K562 (cell line): ENCODE results near the gene TEX13B. TPM values are rescaled to one million over a fixed set of nuclear protein-coding genes. Genes with fewer than 3 reads are reported as not detected.

Experiments used
- ATAC-seq: fragments of 200-7000 bp; cut with Tn5 transposase; 3 replicates; pipeline ENCODE4 v1.9.1; 2020; ENCODE audit warnings: moderate library complexity
- BruUV-seq: library from RNA; stranded (reverse); fragments of 400-500 nt; replicated peaks from 2 replicates; lab custom pipeline; 2021; lab: Mats Ljungman, UMichigan
- CTCF ChIA-PET: fragments of 300-600 bp; formaldehyde crosslinking; extraction: SDS; loops from one replicate; lab custom pipeline; 2021; ENCODE audit warnings: low intra/inter-chr PET ratio; lab: Yijun Ruan, JAX
- POLR2A ChIA-PET: fragments of 300-600, 350-650 bp; sonication (Branson Sonifier 250); formaldehyde crosslinking; extraction: SDS; loops from one replicate; lab custom pipeline; 2021; ENCODE audit warnings: antibody characterized with exemption, inconsistent platforms; lab: Yijun Ruan, JAX
- DNase-seq, 4 experiments: peaks; one replicate each; pipeline versions ENCODE4 v3.0.0 to v3.0.0-alpha.2; 2011 to 2018; ENCODE audit warnings: low spot score in 3 of 4, mixed read lengths in 3 of 4; ENCODE audit errors: extremely low read depth in 1 of 4
- FAIRE-seq: peaks from 2 replicates; lab custom pipeline; 2011; peaks lifted over from hg19 to GRCh38; lab: Jason Lieb, UNC
- H2AFZ ChIP-seq: 2 replicates; pipeline ENCODE4 v1.6.0; 2011; ENCODE audit warnings: low read depth, low read length, control low read depth, inconsistent platforms
- H3K27ac ChIP-seq: fragments of 200-600 bp; 3 replicates; pipeline ENCODE4 v1.8.0; 2011; ENCODE audit warnings: low read depth, mild to moderate bottlenecking, control low read depth, inconsistent platforms, low read length, moderate library complexity, mixed read lengths; ENCODE audit errors: extremely low read depth
- H3K27me3 ChIP-seq, 2 experiments: fragments of 300-600 bp in 1 of 2; 2 replicates in 1 of 2; 3 replicates in 1 of 2; pipeline versions ENCODE4 v1.6.0 to v1.8.0; 2011; ENCODE audit warnings: inconsistent platforms in 2 of 2, low read length in 2 of 2, mild to moderate bottlenecking in 1 of 2, mixed read lengths in 1 of 2, moderate library complexity in 1 of 2; ENCODE audit not compliant: control insufficient read depth in 2 of 2, insufficient read depth in 2 of 2
- H3K36me3 ChIP-seq: fragments of 300-600 bp; 3 replicates; pipeline ENCODE4 v1.8.0; 2011; ENCODE audit warnings: mild to moderate bottlenecking, low read length, inconsistent platforms; ENCODE audit not compliant: control insufficient read depth, insufficient read depth
- H3K4me1 ChIP-seq, 2 experiments: fragments of 200-600 bp in 1 of 2; replicated peaks in 1 of 2; 2 replicates in 1 of 2; 3 replicates in 1 of 2; pipeline versions ENCODE4 v1.5.1 to v1.8.0; 2011; ENCODE audit warnings: inconsistent platforms in 2 of 2, low read length in 2 of 2, mild to moderate bottlenecking in 1 of 2, mixed read lengths in 1 of 2, moderate library complexity in 1 of 2; ENCODE audit not compliant: control insufficient read depth in 2 of 2, insufficient read depth in 2 of 2
- H3K4me2 ChIP-seq: 2 replicates; pipeline ENCODE4 v1.6.1; 2011; ENCODE audit warnings: low read length, control low read depth, inconsistent platforms, mixed read lengths; ENCODE audit not compliant: insufficient read depth
- H3K4me3 ChIP-seq: fragments of 200-600 bp; sonication (generic), shearing (Covaris generic); 2 replicates; pipeline ENCODE4 v1.5.1; 2016; ENCODE audit warnings: control low read depth, inconsistent platforms
- H3K79me2 ChIP-seq: fragments of 200-600 bp; 3 replicates; pipeline ENCODE4 v1.8.0; 2011; ENCODE audit warnings: low read length, inconsistent platforms; ENCODE audit not compliant: control insufficient read depth, insufficient read depth
- H3K9ac ChIP-seq, 2 experiments: 2 replicates each; pipeline versions ENCODE4 v1.6.0 to v1.6.1; 2011; ENCODE audit warnings: low read depth in 2 of 2, low read length in 2 of 2, control low read depth in 1 of 2, inconsistent platforms in 1 of 2, mild to moderate bottlenecking in 1 of 2, mixed read lengths in 1 of 2; ENCODE audit not compliant: insufficient read depth in 1 of 2
- H3K9me1 ChIP-seq: one replicate; pipeline ENCODE4 v1.6.0; 2011; ENCODE audit warnings: inconsistent platforms, mild to moderate bottlenecking, low read length, moderate library complexity; ENCODE audit not compliant: control insufficient read depth, insufficient read depth
- H3K9me3 ChIP-seq: replicated peaks from 2 replicates; pipeline ENCODE4 v1.5.1; 2011; ENCODE audit warnings: low read depth, low read length, inconsistent platforms; ENCODE audit not compliant: control insufficient read depth, insufficient read depth
- H4K20me1 ChIP-seq: replicated peaks from 2 replicates; pipeline ENCODE4 v1.6.1; 2011; ENCODE audit warnings: low read length, inconsistent platforms, mixed read lengths; ENCODE audit not compliant: control insufficient read depth, insufficient read depth
- CC2D1A ChIP-seq: fragments of 450-650 bp; IDR thresholded peaks from 2 replicates; pipeline ENCODE4 v1.6.1; 2017; ENCODE audit warnings: mild to moderate bottlenecking
- FOXA3 ChIP-seq, 2 experiments: fragments of 450-650 bp in 1 of 2; sonication (generic) in 1 of 2; formaldehyde crosslinking; IDR thresholded peaks in 1 of 2; conservative IDR thresholded peaks in 1 of 2; 2 replicates each; pipeline versions ENCODE4 v1.4.0 to v1.8.0; 2020 to 2022; ENCODE audit warnings: mild to moderate bottlenecking in 2 of 2, missing genetic modification reagents in 1 of 2
- FOXJ3 ChIP-seq: sonication (generic); formaldehyde crosslinking; IDR thresholded peaks from 2 replicates; pipeline ENCODE4 v1.4.0; 2020; ENCODE audit warnings: mild to moderate bottlenecking, missing genetic modification reagents
- PTBP1 ChIP-seq: fragments of 200-400 bp; formaldehyde crosslinking; IDR thresholded peaks from 2 replicates; pipeline ENCODE4 v1.6.1; 2017; ENCODE audit warnings: low read depth, low read length
- SIX5 ChIP-seq, 2 experiments: IDR thresholded peaks; 2 replicates each; pipeline ENCODE4 v1.6.1; 2011; ENCODE audit warnings: low read length in 2 of 2, borderline replicate concordance in 1 of 2, low read depth in 1 of 2, mild to moderate bottlenecking in 1 of 2, moderate library complexity in 1 of 2; ENCODE audit not compliant: insufficient read depth in 1 of 2
- ZSCAN29 ChIP-seq: fragments of 450-650 bp; IDR thresholded peaks from 2 replicates; pipeline ENCODE4 v1.6.1; 2017
- WGBS: fragments of 100-300 bp; shearing (Covaris generic); methylation state at CpG from one replicate; pipeline ENCODE4 v1.1.6; 2016; ENCODE audit warnings: low coverage, mixed read lengths; ENCODE audit not compliant: insufficient coverage; ENCODE audit errors: missing lambda C conversion rate; 5-methylcytosine and 5-hydroxymethylcytosine counted together
- in situ Hi-C: fragments of 300-500 bp; cut with MboI; formaldehyde crosslinking; loops from 4 replicates; pipeline ENCODE4 v1.15.0; 2018; ENCODE audit warnings: inconsistent platforms, mixed read lengths
- intact Hi-C: fragments of 100-400 bp; cut with micrococcal nuclease; formaldehyde crosslinking; loops from 2 replicates; pipeline ENCODE4 v1.14.2; 2022
- polyA plus RNA-seq, 8 experiments: library from polyadenylated mRNA; depleted of rRNA in 4 of 8; stranded (reverse) in 5 of 8; unstranded in 3 of 8; fragments of >200 nt; fragmentation: Nextera tagmentation in 2 of 8; fragmentation: Illumina TruSeq in 1 of 8; extraction: Ambion mirVana in 2 of 8; extraction: Trizol in 1 of 8; gene quantifications; 2 replicates each; pipeline versions ENCODE4 v1.2.1 to v1.2.3, GENCODE V29; 2011 to 2014; ENCODE audit warnings: inconsistent platforms in 1 of 8, missing spikeins in 1 of 8
- total RNA-seq, 7 experiments: library from RNA; depleted of rRNA in 6 of 7; stranded (reverse); fragments of >200 nt in 6 of 7; fragmentation: Illumina TruSeq in 2 of 7; extraction: Trizol in 2 of 7; gene quantifications; 2 replicates each; pipeline versions ENCODE4 v1.2.1 to v1.2.3, GENCODE V29; 2011 to 2021; ENCODE audit warnings: low replicate concordance in 1 of 7

Gene TEX13B
- total and polyA plus RNA-seq, 9 of the 15 experiments (the other 6 are each of a cell fraction or from before 2014, with no cell fraction given): not detected

DNA sequence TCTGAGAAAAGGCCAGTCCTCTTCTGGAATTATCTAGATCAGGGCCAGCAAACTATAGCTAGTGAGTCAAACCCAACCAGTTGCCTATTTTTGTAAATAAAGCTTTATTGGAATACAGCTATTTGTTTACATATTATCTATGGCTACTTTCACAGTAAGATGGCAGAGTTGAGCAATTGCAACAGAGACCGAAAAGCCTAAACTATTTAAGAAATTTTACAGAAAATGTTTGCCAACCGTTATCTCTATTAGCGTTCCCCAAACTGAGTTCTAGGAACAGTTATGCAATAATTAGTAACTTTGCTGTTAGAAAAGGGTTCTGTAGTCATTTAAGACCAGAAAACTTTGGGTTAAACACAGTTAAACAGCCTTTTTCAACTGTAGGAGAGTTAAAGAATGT is 10.5 kb downstream of the TEX13B start:
- no peak overlapping the region for H2AFZ ChIP-seq
- no peaks in the 10 kb centered on the region for H3K9me3 ChIP-seq
- 3% methylated on average over 3 of the region's 3 CpGs for WGBS
- TF ChIP-seq FOXJ3 (CRISPR knock-in tag) (no peak), PTBP1 (no peak), CC2D1A (no peak), FOXA3 (CRISPR knock-in tag; conservative IDR thresholded peaks at IDR 0.05 in 1 of 2, IDR thresholded peaks at IDR 0.05 in 1 of 2) (no peak), SIX5 (IDR thresholded peaks at IDR 0.05; ENCODE audit: borderline replicate concordance in 1 of 2, insufficient read depth in 1 of 2, low read depth in 1 of 2, low read length in 2 of 2) (no peak)
- H3K4me1 ChIP-seq: no peaks in the 10 kb centered on the region
- BruUV-seq: no TSS peak
- no peaks in the 10 kb centered on the region for H3K79me2 ChIP-seq
- no peak overlapping the region for H3K27ac ChIP-seq
- FAIRE-seq (no peak), DNase-seq (no peak), ATAC-seq (no peak)
- CTCF ChIA-PET: no interaction called here
- POLR2A ChIA-PET: no interaction called here
- no peaks in the 10 kb centered on the region for H3K9me1 ChIP-seq
- in situ Hi-C loops (no loop called here), intact Hi-C loops (no loop called here)
- no peaks in the 10 kb centered on the region for H4K20me1 ChIP-seq
- H3K9ac ChIP-seq: no peak overlapping the region
- no peaks in the 10 kb centered on the region for H3K27me3 ChIP-seq
- H3K4me2 ChIP-seq: no peak overlapping the region
- no peaks in the 10 kb centered on the region for H3K36me3 ChIP-seq
- H3K4me3 ChIP-seq: no peak overlapping the region

GRCh38 chrX:107970073-107970472 is 12.1 kb downstream of the TEX13B start:
- no peak overlapping the region for H2AFZ ChIP-seq
- no peaks in the 10 kb centered on the region for H3K9me3 ChIP-seq
- 0% methylated on average over 2 of the region's 2 CpGs for WGBS
- ATAC-seq (no peak), DNase-seq (no peak), FAIRE-seq (no peak)
- H3K27me3 ChIP-seq: no peaks in the 10 kb centered on the region
- TF ChIP-seq ZSCAN29: no peak
- ChIA-PET POLR2A (no interaction called here), CTCF (no interaction called here)
- no peaks in the 10 kb centered on the region for H3K36me3 ChIP-seq
- no peak overlapping the region for H3K27ac ChIP-seq
- no peak overlapping the region for H3K4me3 ChIP-seq
- in situ Hi-C loops: no loop called here
- no peak overlapping the region for H3K4me2 ChIP-seq
- no peaks in the 10 kb centered on the region for H4K20me1 ChIP-seq
- H3K9ac ChIP-seq: no peak overlapping the region
- no TSS peak for BruUV-seq
- H3K9me1 ChIP-seq: no peaks in the 10 kb centered on the region
- H3K79me2 ChIP-seq: no peaks in the 10 kb centered on the region
- intact Hi-C loops: no loop called here
- no peaks in the 10 kb centered on the region for H3K4me1 ChIP-seq
